Sigmoid colon (tissue), 7 donors: Measurements from ENCODE around the gene ZFP36. TPM values are rescaled to one million over a fixed set of nuclear protein-coding genes. Genes with fewer than 3 reads are reported as not detected.
A peak's percentile ranks its signal among the peaks of the same experiment; 100 is the strongest.

Source experiments
- DNase-seq: peaks from one replicate; pipeline ENCODE4 v3.0.0-alpha.2; 2019
- H3K27ac ChIP-seq, 4 donors: fragments of 200-600 bp; sonication (generic); one replicate each; pipeline ENCODE4 v1.5.1; 2016 to 2019; ENCODE audit warnings: mild to moderate bottlenecking in 1 of 4
- H3K27me3 ChIP-seq, 3 donors: fragments of 200-600 bp; sonication (generic); one replicate each; pipeline ENCODE4 v1.5.1; 2019; ENCODE audit warnings: mild to moderate bottlenecking in 1 of 3
- H3K36me3 ChIP-seq, 4 donors: fragments of 200-600 bp; sonication (generic); one replicate each; pipeline ENCODE4 v1.5.1; 2016 to 2019
- H3K4me1 ChIP-seq, 4 donors: fragments of 200-600 bp; sonication (generic); one replicate each; pipeline ENCODE4 v1.5.1; 2017 to 2019
- H3K4me3 ChIP-seq, 4 donors: fragments of 200-600 bp; sonication (generic); one replicate each; pipeline ENCODE4 v1.5.1; 2017 to 2019; ENCODE audit warnings: mild to moderate bottlenecking in 2 of 4, moderate library complexity in 1 of 4
- H3K9me3 ChIP-seq, 4 donors: fragments of 200-600 bp in 3 of 4; sonication (generic) in 3 of 4; one replicate each; pipeline versions ENCODE4 v1.5.1 to v1.6.1; 2013 to 2019
- EP300 ChIP-seq, 4 donors: sonication (generic); formaldehyde crosslinking; IDR thresholded peaks; one replicate each; pipeline ENCODE4 v1.6.1; 2017; ENCODE audit warnings: antibody characterized with exemption in 4 of 4
- POLR2A ChIP-seq, 2 donors: fragments of 450-650 bp; IDR thresholded peaks; one replicate each; pipeline ENCODE4 v1.6.1; 2016; ENCODE audit warnings: antibody characterized with exemption in 2 of 2, mild to moderate bottlenecking in 2 of 2, moderate library complexity in 2 of 2
- POLR2AphosphoS5 ChIP-seq, 4 donors: sonication (generic); formaldehyde crosslinking; IDR thresholded peaks; one replicate each; pipeline ENCODE4 v1.6.1; 2017; ENCODE audit warnings: antibody characterized with exemption in 4 of 4
- WGBS, 2 donors: extraction: QIAGEN DNeasy Blood & Tissue Kit; methylation state at CpG; one replicate each; pipeline ENCODE4 v1.1.7; 2013; 5-methylcytosine and 5-hydroxymethylcytosine counted together
- intact Hi-C: fragments of 100-400 bp; cut with DNase I; formaldehyde crosslinking; loops from one replicate; pipeline ENCODE4 v1.15.1; 2023
- polyA plus RNA-seq, 3 donors: library from polyadenylated mRNA; stranded (reverse); fragments of 200-250 nt; gene quantifications; one replicate each; pipeline ENCODE4 v1.2.3, GENCODE V29; 2013
- total RNA-seq, 4 donors: library from RNA; depleted of rRNA; stranded (reverse); fragments of >200 nt; gene quantifications; one replicate each; pipeline ENCODE4 v1.1.0, GENCODE V29; 2016
- TF ChIP-seq, protein P1 (sequence below), 4 experiments: fragments of 450-650 bp in 3 of 4; fragments of 200-600 bp in 1 of 4; IDR thresholded peaks; one replicate each; pipeline ENCODE4 v1.5.1; 2016 to 2019; ENCODE audit warnings: antibody characterized with exemption in 4 of 4, mild to moderate bottlenecking in 3 of 4, moderate library complexity in 2 of 4
- donor health status: healthy with polysubstance abuse.
- donor health status: Bipolar disorder and iron deficiency.
- donor health status: healthy.

ZFP36 gene
- total and polyA plus RNA-seq, 7 donors: 78.1 to 320 (median 207) TPM

DNA sequence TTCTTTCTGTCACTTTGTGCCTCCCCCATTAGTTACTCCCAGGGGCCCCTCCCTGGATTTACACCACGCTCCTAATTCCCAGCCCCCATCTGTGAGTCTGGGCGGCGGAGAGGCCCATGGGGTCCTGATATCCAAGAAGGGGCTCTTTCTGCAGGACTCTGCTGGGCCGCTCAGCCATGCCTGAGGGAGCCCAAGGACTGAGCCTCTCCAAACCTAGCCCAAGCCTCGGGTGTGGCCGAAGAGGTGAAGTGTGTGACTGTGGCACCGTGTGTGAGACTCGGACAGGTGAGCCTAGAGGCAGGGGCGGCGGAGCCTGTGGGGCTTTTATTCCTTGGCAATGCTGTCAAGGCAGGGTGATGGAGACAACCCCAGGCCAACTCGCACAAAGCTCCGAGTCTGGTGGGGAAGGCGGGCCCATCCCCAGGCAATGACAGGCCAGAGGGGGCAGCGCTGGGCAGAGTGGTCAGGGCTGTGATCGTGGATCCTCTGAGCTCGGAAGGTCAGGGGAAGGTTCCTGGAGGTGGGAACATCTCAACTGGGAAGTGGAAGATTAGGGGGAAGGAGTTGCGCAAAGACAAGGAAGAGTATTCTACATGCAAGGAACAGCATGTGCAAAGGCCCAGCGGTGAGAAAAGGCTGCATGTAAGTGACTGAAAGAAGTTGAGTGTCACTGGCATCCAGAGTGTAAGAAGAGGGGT lies 7.4 kb downstream of the ZFP36 start:
- intact Hi-C loops: loop anchor here (2.0 kb wide), 1 partner anchor 71 kb away; the partner anchor contains the start of gene SAMD4B

DNA sequence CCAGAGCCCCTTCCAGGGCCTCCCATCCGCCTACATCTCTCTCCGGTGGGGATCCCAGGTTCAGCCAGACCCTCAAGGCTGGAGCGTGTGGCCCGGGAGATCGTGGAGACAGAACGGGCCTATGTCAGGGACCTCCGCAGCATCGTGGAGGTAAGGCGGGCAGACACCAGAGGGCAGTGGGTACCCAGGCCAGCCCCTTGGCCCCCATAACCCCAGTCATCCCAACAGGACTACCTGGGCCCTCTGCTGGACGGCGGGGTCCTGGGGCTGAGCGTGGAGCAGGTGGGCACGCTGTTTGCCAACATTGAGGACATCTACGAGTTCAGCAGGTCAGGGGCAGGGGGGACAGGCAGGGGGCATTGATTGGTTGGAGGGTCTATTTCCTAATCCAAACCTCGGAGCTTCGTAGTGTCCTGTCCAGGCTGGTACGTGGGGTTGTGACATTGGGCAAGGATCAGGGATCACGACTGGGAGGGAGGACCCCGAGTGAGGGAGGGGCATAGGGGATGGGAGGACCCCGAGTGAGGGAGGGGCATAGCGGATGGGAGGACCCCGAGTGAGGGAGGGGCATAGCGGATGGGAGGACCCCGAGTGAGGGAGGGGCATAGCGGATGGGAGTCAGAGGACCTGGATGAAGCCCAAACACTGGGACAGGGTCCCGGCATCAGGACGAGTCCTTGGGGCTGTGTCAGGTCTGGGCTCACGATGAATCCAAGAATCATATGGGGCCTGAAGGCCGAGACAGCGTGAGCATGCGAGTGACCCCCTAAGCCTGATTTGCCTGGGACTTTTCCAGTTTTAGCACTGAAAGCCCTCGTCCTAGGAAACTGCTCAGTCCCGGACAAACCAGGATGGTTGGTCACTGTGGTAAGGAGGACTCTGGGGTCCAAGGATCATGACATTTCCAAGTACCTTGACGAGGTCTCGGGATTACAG lies 8.7 kb downstream of the ZFP36 start:
- TF ChIP-seq POLR2A (IDR thresholded peaks at IDR 0.05): no peak
- TF ChIP-seq POLR2AphosphoS5 (IDR thresholded peaks at IDR 0.05): peak in 1 of 4 donors; percentile 5
- DNase-seq: peak; percentile 74
- Histone ChIP-seq H3K27me3 (no peaks in the 10 kb centered on the region), H3K9me3 (no peaks in the 10 kb centered on the region), H3K36me3 (peaks cover 7 to 42% (median 31%) of the 10 kb centered on the region in 4 donors), H3K27ac (peak overlapping the region; percentile 100), H3K4me3 (peak overlapping the region in 3 of 4 donors; percentile 83 to 99 (median 98)), H3K4me1 (peaks cover 0 to 59% (median 48%) of the 10 kb centered on the region in 4 donors)
- WGBS, 2 donors: 66 to 77% methylated on average over 35 of the region's 35 CpGs
- intact Hi-C loops: no loop called here

More for the DNA sequence above, 7.4 kb downstream of the ZFP36 start:
- 35 to 52% methylated on average over 18 of the region's 18 CpGs for WGBS, 2 donors
- peak overlapping the region; percentile 83 to 99 (median 91) for H3K4me3 ChIP-seq
- peak overlapping the region; percentile 100 for H3K27ac ChIP-seq
- TF ChIP-seq POLR2A (IDR thresholded peaks at IDR 0.05): no peak
- no peak for TF ChIP-seq POLR2AphosphoS5 (IDR thresholded peaks at IDR 0.05)
- TF ChIP-seq, protein P1, sequence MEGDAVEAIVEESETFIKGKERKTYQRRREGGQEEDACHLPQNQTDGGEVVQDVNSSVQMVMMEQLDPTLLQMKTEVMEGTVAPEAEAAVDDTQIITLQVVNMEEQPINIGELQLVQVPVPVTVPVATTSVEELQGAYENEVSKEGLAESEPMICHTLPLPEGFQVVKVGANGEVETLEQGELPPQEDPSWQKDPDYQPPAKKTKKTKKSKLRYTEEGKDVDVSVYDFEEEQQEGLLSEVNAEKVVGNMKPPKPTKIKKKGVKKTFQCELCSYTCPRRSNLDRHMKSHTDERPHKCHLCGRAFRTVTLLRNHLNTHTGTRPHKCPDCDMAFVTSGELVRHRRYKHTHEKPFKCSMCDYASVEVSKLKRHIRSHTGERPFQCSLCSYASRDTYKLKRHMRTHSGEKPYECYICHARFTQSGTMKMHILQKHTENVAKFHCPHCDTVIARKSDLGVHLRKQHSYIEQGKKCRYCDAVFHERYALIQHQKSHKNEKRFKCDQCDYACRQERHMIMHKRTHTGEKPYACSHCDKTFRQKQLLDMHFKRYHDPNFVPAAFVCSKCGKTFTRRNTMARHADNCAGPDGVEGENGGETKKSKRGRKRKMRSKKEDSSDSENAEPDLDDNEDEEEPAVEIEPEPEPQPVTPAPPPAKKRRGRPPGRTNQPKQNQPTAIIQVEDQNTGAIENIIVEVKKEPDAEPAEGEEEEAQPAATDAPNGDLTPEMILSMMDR (IDR thresholded peaks at IDR 0.05): no peak
- no peak for TF ChIP-seq EP300 (IDR thresholded peaks at IDR 0.05)
- peaks cover 0 to 63% (median 50%) of the 10 kb centered on the region in 4 donors for H3K4me1 ChIP-seq
- DNase-seq: peak; percentile 81
- no peaks in the 10 kb centered on the region for H3K27me3 ChIP-seq
- H3K9me3 ChIP-seq: no peaks in the 10 kb centered on the region
- peaks cover 5 to 29% (median 19%) of the 10 kb centered on the region in 4 donors for H3K36me3 ChIP-seq

DNA sequence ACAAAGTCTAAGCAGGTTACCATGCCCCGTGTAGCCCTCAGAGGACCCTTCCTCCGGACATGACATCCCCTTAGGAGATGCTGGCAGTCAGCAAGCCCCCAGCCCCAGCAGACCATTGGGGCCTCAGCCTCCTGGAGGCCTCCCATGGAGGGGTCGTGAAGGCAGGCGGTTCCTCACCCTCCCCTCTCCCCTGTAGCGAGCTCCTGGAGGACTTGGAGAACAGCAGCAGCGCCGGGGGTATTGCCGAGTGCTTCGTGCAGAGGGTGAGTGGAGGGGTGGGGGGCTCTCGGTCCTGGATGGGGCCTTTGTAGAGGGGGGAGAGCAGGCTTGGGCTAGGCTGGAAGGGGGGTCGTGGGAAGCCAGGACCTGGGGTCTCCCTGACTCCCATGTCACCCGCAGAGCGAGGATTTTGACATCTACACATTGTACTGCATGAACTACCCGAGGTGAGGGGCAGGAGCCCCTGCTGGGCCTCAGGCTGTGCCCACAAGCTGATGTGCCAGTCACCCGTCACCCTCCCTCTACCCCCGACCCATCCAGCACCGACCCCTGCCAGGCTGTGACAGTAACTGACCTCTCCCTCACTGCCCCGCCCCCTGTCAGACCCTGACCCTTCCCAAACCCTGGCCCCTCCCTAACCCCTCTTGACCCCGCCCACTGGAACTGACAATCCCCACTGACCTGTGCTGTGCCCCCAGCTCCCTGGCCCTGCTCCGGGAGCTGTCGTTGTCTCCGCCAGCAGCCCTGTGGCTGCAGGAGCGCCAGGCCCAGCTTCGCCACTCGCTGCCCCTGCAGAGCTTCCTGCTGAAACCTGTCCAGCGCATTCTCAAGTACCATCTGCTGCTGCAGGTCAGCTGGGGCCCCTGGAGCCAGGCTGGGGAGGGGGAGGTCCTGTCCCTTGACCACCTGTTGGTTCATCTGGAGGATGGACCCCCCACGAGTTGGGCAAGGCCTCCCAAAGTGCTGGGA lies 9.8 kb downstream of the ZFP36 start:
- Histone ChIP-seq H3K27me3 (no peaks in the 10 kb centered on the region), H3K27ac (peak overlapping the region; percentile 12 to 100 (median 100)), H3K9me3 (no peaks in the 10 kb centered on the region), H3K4me1 (peaks cover 0 to 49% (median 38%) of the 10 kb centered on the region in 4 donors), H3K4me3 (no peak overlapping the region), H3K36me3 (peaks cover 7 to 53% (median 36%) of the 10 kb centered on the region in 4 donors)
- TF ChIP-seq, protein P1 (IDR thresholded peaks at IDR 0.05): no peak
- TF ChIP-seq POLR2A (IDR thresholded peaks at IDR 0.05): no peak
- TF ChIP-seq POLR2AphosphoS5 (IDR thresholded peaks at IDR 0.05): no peak
- no peak for TF ChIP-seq EP300 (IDR thresholded peaks at IDR 0.05)
- no peak for DNase-seq
- intact Hi-C loops: no loop called here
- WGBS, 2 donors: 66 to 81% methylated on average over 27 of the region's 27 CpGs

DNA sequence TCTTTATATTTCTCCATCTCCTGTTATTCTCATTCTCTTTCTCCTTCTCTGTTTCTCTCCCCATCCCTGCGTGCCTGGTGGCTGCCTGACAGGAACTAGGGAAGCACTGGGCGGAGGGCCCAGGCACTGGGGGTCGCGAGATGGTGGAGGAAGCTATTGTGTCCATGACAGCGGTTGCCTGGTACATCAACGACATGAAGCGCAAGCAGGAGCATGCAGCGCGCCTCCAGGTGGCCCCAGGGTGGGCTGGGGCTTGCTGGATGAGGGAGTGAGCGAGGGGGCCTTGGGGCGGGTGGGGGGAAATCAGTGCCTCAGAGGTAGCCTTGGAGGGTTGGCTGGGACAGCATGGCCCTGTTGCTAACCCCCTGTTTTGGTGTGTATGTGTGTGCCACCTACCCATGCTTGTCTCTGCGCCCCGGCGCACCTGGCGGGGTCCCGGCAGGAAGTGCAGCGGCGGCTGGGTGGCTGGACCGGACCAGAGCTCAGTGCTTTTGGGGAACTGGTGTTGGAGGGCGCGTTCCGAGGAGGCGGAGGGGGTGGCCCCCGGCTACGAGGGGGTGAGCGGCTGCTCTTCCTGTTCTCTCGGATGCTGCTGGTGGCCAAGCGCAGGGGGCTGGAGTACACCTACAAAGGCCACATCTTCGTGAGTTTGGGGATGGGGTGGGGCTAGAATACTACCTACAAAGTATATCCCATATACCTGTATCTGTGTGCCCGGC lies 11.0 kb downstream of the ZFP36 start:
- WGBS, 2 donors: 85 to 87% methylated on average over 30 of the region's 30 CpGs
- TF ChIP-seq EP300 (IDR thresholded peaks at IDR 0.05): no peak
- TF ChIP-seq, protein P1 (IDR thresholded peaks at IDR 0.05): no peak
- TF ChIP-seq POLR2A (IDR thresholded peaks at IDR 0.05): no peak
- TF ChIP-seq POLR2AphosphoS5 (IDR thresholded peaks at IDR 0.05): no peak
- H3K9me3 ChIP-seq: no peaks in the 10 kb centered on the region
- intact Hi-C loops: no loop called here
- H3K4me1 ChIP-seq: peaks cover 0 to 43% (median 35%) of the 10 kb centered on the region in 4 donors
- H3K4me3 ChIP-seq: no peak overlapping the region
- no peaks in the 10 kb centered on the region for H3K27me3 ChIP-seq
- H3K27ac ChIP-seq: peak overlapping the region in 1 of 4 donors; percentile 21
- no peak for DNase-seq
- peaks cover 7 to 65% (median 42%) of the 10 kb centered on the region in 4 donors for H3K36me3 ChIP-seq
